Endothelial cell of umbilical vein (primary cell): Measurements from ENCODE around the gene NCKAP5.
A peak's percentile ranks its signal among the peaks of the same experiment; 100 is the strongest.

Experiments used
- EZH2 ChIP-seq: IDR thresholded peaks from 2 replicates; pipeline ENCODE4 v1.6.1; 2012; ENCODE audit warnings: borderline replicate concordance, low read depth, mild to moderate bottlenecking, moderate library complexity, low read length, inconsistent platforms; ENCODE audit not compliant: severe bottlenecking
- FOS ChIP-seq: IDR thresholded peaks from 2 replicates; pipeline ENCODE4 v1.6.1; 2011; ENCODE audit warnings: mild to moderate bottlenecking, low read length, moderate library complexity, borderline replicate concordance; ENCODE audit not compliant: insufficient read depth
- JUN ChIP-seq: IDR thresholded peaks from 2 replicates; pipeline ENCODE4 v1.6.1; 2011; ENCODE audit warnings: borderline replicate concordance, low read depth; ENCODE audit not compliant: insufficient read length, insufficient read depth
- MAX ChIP-seq: IDR thresholded peaks from 2 replicates; pipeline ENCODE4 v1.6.1; 2011; ENCODE audit not compliant: insufficient read depth, insufficient read length
- POLR2A ChIP-seq: IDR thresholded peaks from 2 replicates; pipeline ENCODE4 v1.6.1; 2012; ENCODE audit warnings: low read depth, mild to moderate bottlenecking, control low read depth, low read length
- POLR2AphosphoS5 ChIP-seq: IDR thresholded peaks from 2 replicates; pipeline ENCODE4 v1.6.1; 2012; ENCODE audit warnings: low read depth, mild to moderate bottlenecking, control low read depth, low read length, moderate library complexity; ENCODE audit not compliant: insufficient read depth
- TF ChIP-seq, protein P1 (sequence below), 2 donors: IDR thresholded peaks; 1 replicate in 1 of 2; 2 replicates in 1 of 2; pipeline ENCODE4 v1.5.1; 2011; ENCODE audit warnings: low read length in 2 of 2, mild to moderate bottlenecking in 2 of 2, moderate library complexity in 2 of 2, control low read depth in 1 of 2, inconsistent platforms in 1 of 2, low read depth in 1 of 2; ENCODE audit not compliant: insufficient read depth in 1 of 2; ENCODE audit errors: extremely low read depth in 1 of 2

GRCh38 chr2:133581010-133581760, 12.9 kb upstream of the NCKAP5 start:
- TF ChIP-seq, protein P1, sequence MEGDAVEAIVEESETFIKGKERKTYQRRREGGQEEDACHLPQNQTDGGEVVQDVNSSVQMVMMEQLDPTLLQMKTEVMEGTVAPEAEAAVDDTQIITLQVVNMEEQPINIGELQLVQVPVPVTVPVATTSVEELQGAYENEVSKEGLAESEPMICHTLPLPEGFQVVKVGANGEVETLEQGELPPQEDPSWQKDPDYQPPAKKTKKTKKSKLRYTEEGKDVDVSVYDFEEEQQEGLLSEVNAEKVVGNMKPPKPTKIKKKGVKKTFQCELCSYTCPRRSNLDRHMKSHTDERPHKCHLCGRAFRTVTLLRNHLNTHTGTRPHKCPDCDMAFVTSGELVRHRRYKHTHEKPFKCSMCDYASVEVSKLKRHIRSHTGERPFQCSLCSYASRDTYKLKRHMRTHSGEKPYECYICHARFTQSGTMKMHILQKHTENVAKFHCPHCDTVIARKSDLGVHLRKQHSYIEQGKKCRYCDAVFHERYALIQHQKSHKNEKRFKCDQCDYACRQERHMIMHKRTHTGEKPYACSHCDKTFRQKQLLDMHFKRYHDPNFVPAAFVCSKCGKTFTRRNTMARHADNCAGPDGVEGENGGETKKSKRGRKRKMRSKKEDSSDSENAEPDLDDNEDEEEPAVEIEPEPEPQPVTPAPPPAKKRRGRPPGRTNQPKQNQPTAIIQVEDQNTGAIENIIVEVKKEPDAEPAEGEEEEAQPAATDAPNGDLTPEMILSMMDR (IDR thresholded peaks at IDR 0.05; ENCODE audit: extremely low read depth in 1 of 2, insufficient read depth in 1 of 2, low read depth in 1 of 2, low read length in 2 of 2) = no peak
- TF ChIP-seq EZH2 (no peak), POLR2A (no peak), JUN (peak; percentile 61), POLR2AphosphoS5 (peak; percentile 64), MAX (no peak), FOS (peak; percentile 76)
